HL-60/S4 (cell line): ENCODE measurements around the gene ADK.

Experiments used
- in situ Hi-C: fragments of 300-500 bp; cut with MboI; formaldehyde crosslinking; loops from 2 replicates; pipeline ENCODE4 v1.14.3; 2022; ENCODE audit warnings: low sequenced_read_pairs

The ADK gene

GRCh38 chr10:74704629-74705357, 553.8 kb downstream of the ADK start:
- in situ Hi-C loops: no loop called here

GRCh38 chr10:74705358-74705980, 554.4 kb downstream of the ADK start:
- in situ Hi-C loops: no loop called here

DNA sequence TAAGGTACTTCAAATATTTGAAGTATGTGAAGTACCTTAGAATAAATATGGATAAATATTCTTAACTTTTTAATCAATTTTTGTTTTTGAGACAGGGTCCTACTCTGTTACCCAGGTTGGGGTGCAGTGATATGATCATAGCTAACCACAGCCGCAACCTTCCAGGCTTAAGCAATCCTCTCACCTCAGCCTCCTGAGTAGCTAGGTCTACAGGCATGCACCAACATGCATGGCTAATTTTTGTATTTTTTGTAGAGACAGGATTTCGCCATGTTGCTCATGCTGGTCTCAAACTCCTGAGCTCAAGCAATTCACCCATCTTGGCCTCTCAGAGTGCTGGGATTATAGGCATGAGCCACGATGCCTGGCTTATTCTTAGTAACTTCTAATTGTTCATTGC, 555.9 kb downstream of the ADK start:
- in situ Hi-C loops: no loop called here

- in situ Hi-C loops: no loop called here
These were observed 557.2 kb downstream of the ADK start for GRCh38 chr10:74708246-74708645.

DNA sequence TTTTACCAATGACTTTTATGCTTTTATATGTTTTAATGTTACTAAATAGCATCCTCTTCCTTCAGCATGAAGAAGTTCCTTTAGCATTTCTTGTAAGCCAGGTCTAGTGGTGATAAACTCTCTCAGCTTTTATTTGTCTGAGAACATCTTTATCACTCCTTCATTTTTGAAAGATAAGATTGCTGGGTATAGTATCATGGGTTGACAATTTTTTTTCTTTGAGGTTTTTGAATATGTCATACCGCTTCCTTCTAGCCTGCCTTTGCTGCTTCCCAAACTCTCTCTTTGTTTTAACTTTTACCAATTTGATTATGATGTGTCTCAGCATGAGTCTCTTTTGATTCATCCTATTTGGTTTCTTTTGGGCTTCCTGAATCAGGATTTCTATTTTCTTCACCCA, 567.2 kb downstream of the ADK start:
- in situ Hi-C loops: no loop called here

GRCh38 chr10:74728225-74728624, 577.2 kb downstream of the ADK start:
- in situ Hi-C loops: no loop called here

DNA sequence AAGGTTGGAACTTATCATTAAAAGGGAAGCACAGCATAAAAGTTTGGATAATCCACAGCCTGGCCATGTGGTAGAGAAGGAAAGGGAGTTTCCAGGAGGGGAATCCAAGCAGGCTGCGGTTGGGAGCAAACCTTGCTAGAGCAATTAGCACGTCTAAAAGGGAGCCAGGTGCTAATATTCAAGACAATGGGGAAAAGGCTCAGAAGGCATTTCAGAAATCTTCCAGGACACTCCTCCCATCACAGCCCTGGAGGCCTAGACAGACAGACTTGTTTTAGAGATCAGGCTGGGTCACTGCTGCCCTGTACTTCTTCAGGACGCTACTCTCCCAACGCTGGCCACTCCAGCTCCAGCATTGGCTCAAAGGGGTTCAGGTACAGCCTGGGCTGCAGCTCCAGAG, 579.2 kb downstream of the ADK start:
- in situ Hi-C loops: no loop called here

GRCh38 chr10:74733612-74734011, 582.6 kb downstream of the ADK start:
- in situ Hi-C loops: no loop called here

DNA sequence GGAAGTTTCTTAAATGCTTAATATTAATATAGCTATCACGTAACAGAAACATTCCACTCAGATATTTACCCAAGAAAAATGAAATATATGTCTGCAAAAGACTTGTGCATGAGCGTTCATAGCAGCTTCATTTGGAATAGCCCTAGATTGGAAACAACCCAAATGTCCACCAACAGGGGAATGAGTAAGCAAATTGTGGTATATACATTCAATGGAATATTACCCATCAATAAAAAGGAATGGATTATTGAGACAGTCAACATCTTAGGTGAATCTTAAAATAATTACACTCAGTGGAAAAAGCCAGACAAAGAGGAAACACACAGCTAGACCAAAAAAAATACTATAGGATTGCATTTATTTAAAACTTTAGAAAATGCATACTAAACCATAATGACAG, 585.0 kb downstream of the ADK start:
- in situ Hi-C loops: no loop called here

- in situ Hi-C loops: no loop called here
These were observed 587.0 kb downstream of the ADK start for GRCh38 chr10:74738052-74738451.

GRCh38 chr10:74738542-74738941, 587.5 kb downstream of the ADK start:
- in situ Hi-C loops: no loop called here

DNA sequence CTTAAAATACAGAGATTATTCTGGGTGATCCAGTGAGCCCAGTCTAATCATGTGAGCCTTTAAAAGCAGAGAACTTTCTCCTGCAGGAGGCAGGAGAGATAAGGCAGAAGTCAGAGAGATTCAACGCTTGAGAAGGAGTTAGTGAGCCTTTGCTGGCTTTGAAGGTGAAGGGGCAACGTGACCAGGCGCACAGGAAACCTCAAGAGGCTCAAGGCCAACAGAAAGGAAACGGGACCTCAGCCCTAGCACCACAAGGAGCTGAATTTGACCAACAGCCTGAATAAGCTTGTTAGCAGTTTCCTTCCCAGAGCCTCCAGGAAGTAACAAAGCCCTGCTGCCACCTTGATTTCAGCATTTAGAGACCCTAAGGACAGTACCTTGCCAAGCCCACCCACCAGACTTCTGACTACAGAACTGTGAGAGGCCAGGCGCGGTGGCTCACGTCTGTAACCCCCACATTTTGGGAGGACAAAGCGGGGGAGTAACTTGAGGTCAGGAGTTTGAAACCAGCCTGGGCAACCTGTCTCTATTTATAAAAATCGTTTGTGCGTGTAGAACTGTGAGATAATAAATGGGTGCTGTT, 588.1 kb downstream of the ADK start:
- in situ Hi-C loops: no loop called here

GRCh38 chr10:74743401-74743800, 592.4 kb downstream of the ADK start:
- in situ Hi-C loops: no loop called here

DNA sequence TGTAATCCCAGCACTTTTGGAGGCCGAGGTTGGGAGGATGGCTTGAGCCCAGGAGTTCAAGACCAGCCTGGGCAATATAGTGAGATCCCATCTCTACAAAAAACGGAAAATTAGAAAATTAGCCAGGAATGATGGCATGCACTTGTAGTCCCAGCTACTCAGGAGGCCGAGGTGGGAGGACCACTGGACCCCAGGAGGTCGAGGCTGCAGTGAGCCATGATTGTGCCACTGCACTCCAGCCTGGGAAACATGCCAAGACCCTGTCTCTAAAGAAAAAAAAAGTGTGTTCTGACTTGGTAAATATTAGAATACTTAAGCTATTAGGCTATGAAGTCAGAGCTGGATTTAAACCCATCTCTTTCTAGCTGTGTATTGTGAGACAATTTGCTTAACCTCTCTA, 594.4 kb downstream of the ADK start:
- in situ Hi-C loops: no loop called here

DNA sequence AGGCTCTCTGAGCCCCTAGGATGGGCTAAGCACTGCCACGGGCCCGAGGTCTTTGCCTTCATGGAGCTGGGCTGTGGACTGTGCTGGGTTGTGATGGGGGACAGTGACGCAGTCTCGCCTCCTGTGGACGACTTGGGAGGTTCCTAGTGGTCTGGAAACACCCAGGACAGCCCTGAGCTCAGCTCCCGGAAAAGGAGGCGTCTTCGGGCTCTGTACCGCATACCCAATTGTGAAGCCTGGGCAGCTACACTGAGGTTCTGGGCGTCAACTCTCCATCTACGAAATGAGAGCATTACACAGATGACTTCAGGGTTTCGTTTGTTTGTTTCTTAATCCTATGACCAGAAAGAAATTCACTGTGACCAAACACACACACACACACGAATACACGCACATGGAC, 595.8 kb downstream of the ADK start:
- in situ Hi-C loops: no loop called here

DNA sequence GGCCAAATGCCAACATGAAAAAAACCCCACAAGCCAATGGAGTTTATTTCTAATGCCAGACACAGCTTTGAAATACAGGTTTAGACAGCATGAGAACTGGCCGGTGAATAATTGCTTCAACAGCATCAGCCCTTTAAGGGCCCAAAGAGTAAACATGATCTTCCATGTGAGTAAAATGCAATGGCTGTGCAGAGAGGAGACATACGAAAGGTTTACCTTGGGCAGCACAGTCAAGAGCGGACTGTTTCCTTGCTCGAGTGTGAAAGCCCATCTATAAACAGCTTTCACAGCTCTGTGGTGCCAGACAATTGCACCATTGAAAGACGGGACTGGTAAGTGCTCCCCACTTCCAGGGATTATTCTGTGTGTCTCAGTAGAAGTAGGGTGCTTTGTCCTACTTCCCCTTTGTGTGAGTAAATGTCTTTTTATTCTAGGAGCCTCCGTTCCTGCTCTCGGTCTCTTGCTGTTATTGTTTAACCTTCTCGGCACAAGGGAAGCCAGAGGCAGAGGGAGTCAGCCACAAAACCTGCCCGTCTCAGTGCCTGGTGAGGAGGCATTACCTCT, 597.5 kb downstream of the ADK start:
- in situ Hi-C loops: no loop called here

GRCh38 chr10:74750848-74751274, 599.8 kb downstream of the ADK start:
- in situ Hi-C loops: no loop called here

GRCh38 chr10:74752371-74753040, 601.5 kb downstream of the ADK start:
- in situ Hi-C loops: no loop called here

GRCh38 chr10:74753442-74754211, 602.6 kb downstream of the ADK start:
- in situ Hi-C loops: no loop called here

DNA sequence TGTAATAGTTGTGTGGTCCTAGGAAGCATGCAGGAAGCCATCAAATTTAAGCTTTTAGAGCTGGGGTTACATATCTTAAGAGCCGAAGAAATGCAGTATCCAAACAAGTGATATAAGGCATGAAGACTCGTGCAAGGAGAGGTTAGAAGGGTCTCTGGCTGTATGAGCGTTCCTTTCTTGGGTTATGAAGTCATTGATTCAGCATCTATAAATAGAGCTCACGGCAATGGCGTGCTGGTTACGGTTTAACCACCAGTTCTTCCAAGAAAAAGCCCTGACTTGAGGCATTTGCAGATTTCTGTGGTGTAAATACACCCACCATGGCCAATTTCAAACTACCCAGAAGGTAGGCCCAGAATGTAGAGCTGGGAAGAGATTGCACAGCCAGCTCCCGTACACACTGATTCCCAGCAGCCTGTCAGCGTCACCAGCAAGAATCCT, 603.4 kb downstream of the ADK start:
- in situ Hi-C loops: no loop called here

GRCh38 chr10:74755273-74755672, 604.3 kb downstream of the ADK start:
- in situ Hi-C loops: no loop called here
